A549 (cell line): ENCODE measurements around the gene UVSSA.

Source experiments
- CEBPB ChIP-seq, 2 experiments: fragments of >200 bp in 1 of 2; sonication (Bioruptor Twin) in 1 of 2; formaldehyde crosslinking in 1 of 2; IDR thresholded peaks; 2 replicates each; pipeline ENCODE4 v1.6.1; 2012 to 2016
- EP300 ChIP-seq, 2 experiments: fragments of >200 bp; sonication (Bioruptor Twin); formaldehyde crosslinking; IDR thresholded peaks; 2 replicates in 1 of 2; 3 replicates in 1 of 2; pipeline ENCODE4 v1.6.1; 2016 to 2017
- HDAC2 ChIP-seq: fragments of 200-600 bp; sonication (generic); IDR thresholded peaks from 2 replicates; pipeline ENCODE4 v1.6.1; 2016
- HOXA7 ChIP-seq: fragments of 250-450 bp; sonication (Bioruptor Pico); IDR thresholded peaks from 2 replicates; pipeline ENCODE4 v1.5.0; 2020; ENCODE audit warnings: mild to moderate bottlenecking, moderate library complexity
- NPAS2 ChIP-seq: fragments of 250-450 bp; sonication (Bioruptor Pico); IDR thresholded peaks from 2 replicates; pipeline ENCODE4 v1.8.0; 2022; ENCODE audit warnings: mild to moderate bottlenecking, moderate library complexity, borderline replicate concordance
- POLR2A ChIP-seq: IDR thresholded peaks from 2 replicates; pipeline ENCODE4 v1.6.1; 2012; ENCODE audit warnings: mild to moderate bottlenecking, low read length
- TF ChIP-seq, protein P1 (sequence below): fragments of 450-650 bp; IDR thresholded peaks from 2 replicates; pipeline ENCODE4 v1.6.1; 2014; ENCODE audit warnings: antibody characterized with exemption
- TF ChIP-seq, protein P2 (sequence below): fragments of >200 bp; sonication (Bioruptor Twin); formaldehyde crosslinking; IDR thresholded peaks from 3 replicates; pipeline ENCODE4 v1.5.1; 2016

DNA sequence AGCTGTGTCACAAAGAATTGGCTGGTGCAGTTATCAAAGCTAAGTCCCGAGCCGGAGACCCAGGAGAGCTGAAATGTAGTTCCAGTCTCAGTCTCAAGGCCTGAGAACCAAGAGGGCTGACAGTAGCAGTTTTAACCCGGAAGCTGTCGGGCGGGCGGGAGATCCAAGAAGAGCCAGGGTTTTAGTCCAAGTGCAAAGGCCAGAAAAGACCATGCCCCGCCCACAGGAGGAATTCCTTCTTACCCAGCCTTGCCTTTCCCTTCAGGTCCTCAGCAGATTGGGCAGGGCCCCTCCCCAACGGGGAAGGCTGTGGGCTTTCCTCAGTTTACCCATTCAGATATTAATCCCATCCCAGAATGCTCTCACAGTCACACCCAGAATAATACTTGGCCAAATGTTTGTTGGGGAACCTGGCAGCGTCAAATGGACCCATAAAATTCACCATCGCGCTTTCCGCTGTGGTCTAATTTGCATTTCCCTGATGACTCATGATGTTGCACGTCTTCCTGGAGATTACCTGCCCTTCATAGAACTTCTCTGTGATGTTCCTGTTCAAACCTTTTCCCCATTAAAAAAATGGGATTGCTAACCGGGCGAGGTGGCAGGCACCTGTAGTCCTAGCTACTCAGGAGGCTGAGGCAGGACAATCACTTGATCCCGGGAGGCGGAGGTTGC, 41.1 kb upstream of the UVSSA start:
- TF ChIP-seq, protein P1, sequence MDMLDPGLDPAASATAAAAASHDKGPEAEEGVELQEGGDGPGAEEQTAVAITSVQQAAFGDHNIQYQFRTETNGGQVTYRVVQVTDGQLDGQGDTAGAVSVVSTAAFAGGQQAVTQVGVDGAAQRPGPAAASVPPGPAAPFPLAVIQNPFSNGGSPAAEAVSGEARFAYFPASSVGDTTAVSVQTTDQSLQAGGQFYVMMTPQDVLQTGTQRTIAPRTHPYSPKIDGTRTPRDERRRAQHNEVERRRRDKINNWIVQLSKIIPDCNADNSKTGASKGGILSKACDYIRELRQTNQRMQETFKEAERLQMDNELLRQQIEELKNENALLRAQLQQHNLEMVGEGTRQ: no peak
- TF ChIP-seq, protein P2, sequence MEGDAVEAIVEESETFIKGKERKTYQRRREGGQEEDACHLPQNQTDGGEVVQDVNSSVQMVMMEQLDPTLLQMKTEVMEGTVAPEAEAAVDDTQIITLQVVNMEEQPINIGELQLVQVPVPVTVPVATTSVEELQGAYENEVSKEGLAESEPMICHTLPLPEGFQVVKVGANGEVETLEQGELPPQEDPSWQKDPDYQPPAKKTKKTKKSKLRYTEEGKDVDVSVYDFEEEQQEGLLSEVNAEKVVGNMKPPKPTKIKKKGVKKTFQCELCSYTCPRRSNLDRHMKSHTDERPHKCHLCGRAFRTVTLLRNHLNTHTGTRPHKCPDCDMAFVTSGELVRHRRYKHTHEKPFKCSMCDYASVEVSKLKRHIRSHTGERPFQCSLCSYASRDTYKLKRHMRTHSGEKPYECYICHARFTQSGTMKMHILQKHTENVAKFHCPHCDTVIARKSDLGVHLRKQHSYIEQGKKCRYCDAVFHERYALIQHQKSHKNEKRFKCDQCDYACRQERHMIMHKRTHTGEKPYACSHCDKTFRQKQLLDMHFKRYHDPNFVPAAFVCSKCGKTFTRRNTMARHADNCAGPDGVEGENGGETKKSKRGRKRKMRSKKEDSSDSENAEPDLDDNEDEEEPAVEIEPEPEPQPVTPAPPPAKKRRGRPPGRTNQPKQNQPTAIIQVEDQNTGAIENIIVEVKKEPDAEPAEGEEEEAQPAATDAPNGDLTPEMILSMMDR: no peak
- no peak for TF ChIP-seq EP300 (IDR thresholded peaks at IDR 0.05)
- no peak for TF ChIP-seq CEBPB (IDR thresholded peaks at IDR 0.05)
- TF ChIP-seq HOXA7 (CRISPR knock-in tag): no peak
- TF ChIP-seq POLR2A: no peak
- TF ChIP-seq NPAS2 (CRISPR knock-in tag): no peak
- no peak for TF ChIP-seq HDAC2
